IPS-20b (cell line): ENCODE results near the gene ROR2.

Experiments
- H3K27ac ChIP-seq: one replicate; pipeline ENCODE4 v1.5.1; 2013; ENCODE audit warnings: low read length
- H3K27me3 ChIP-seq: 2 replicates; pipeline ENCODE4 v1.6.1; 2013; ENCODE audit warnings: mild to moderate bottlenecking, low read length, inconsistent platforms; ENCODE audit not compliant: insufficient read depth
- H3K36me3 ChIP-seq: 2 replicates; pipeline ENCODE4 v1.6.1; 2013; ENCODE audit warnings: low read depth, mild to moderate bottlenecking, inconsistent platforms, low read length, moderate library complexity; ENCODE audit not compliant: insufficient read depth
- H3K4me1 ChIP-seq: 2 replicates; pipeline ENCODE4 v1.6.1; 2013; ENCODE audit warnings: mild to moderate bottlenecking, control low read depth, inconsistent platforms, low read length, moderate library complexity; ENCODE audit not compliant: insufficient read depth
- H3K4me3 ChIP-seq: 2 replicates; pipeline ENCODE4 v1.5.1; 2013; ENCODE audit warnings: mild to moderate bottlenecking, low read length, inconsistent platforms
- H3K9ac ChIP-seq: 2 replicates; pipeline ENCODE4 v1.6.1; 2013; ENCODE audit warnings: low read depth, mild to moderate bottlenecking, inconsistent platforms, low read length, moderate library complexity
- H3K9me3 ChIP-seq: 2 replicates; pipeline ENCODE4 v1.6.1; 2013; ENCODE audit warnings: mild to moderate bottlenecking, low read depth, low read length, inconsistent platforms; ENCODE audit not compliant: insufficient read depth

Gene ROR2

DNA sequence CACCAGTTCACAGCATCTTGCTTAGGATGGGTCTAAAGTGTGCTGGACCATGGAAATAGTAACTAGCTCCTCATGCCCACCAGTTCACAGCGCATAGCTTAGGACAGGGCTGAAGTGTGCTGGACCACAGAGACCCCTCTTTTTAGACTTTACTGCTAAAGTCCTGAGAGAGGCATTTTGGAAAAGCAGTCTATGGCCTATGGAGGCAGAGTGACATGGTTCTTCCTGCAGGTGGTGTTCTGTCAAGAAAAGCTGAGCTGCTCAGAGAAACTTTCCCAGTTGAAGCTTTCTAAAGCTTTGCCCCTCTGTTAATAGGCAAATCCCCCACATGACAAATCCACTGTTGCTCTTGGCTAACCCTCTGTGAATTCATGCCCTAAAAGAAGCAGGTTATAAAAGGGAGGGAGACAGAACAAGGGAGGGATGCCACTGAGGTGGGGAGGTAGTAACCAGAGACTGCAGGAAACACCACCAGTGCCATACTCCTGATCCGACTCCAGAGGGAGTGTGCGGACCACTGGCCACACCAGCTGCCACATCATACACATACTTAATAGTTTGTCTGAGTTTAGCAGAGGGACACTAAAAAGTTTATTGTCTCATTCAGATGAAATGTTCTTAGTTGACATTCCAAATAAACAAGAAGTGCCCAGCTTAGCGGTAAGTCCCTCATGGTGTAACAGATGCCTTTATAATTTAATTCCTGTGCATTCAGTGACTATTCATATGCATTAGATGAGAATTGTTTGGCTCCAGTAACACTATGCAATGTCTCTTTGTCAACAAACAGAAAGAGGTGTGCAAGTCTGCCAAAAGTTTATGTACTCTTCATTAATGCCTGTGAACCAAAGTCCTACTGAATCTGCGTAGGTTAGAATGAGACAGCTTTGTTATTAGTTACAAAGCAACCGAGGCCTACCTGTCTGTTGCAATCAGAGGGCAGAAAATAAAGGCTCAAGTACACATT is 290.2 kb downstream of the ROR2 start:
- Histone ChIP-seq H3K9me3 (no peaks in the 10 kb centered on the region), H3K4me1 (peaks cover 5% of the 10 kb centered on the region; the same call in 1 of the 2 replicates), H3K36me3 (no peaks in the 10 kb centered on the region), H3K27me3 (no peaks in the 10 kb centered on the region), H3K9ac (no peak overlapping the region), H3K4me3 (no peak overlapping the region), H3K27ac (no peak overlapping the region)

DNA sequence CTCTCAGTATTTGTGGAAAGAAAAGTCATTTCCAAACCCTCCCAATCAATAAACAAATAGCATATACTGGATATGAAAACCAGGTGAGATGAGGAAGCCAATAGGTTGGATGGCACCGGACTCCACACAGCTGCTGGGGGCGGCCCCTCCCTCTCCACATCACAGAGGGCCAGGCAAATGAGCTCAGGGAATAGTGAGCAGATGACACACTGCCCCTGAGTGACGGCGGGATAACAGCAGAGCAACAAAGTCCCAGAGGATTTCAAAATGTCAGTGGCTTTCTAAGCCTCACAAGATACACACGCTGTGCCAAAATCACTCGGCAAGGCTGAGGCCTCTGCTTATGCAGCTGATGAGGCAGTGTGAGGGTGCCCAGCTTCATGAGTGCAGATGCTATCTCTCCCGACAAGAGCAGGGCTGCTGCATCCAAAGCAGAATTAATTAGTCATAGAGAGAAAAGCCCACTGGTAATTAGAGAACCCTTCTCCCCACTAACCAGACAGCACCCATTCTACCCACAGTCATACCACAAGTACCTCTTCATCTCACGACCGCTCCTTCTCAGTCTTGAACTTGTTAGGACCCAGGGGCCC is 291.4 kb downstream of the ROR2 start:
- Histone ChIP-seq H3K36me3 (no peaks in the 10 kb centered on the region), H3K4me1 (peaks cover 5% of the 10 kb centered on the region; the same call in 1 of the 2 replicates), H3K4me3 (no peak overlapping the region), H3K9ac (no peak overlapping the region), H3K27ac (no peak overlapping the region), H3K27me3 (no peaks in the 10 kb centered on the region), H3K9me3 (no peaks in the 10 kb centered on the region)

DNA sequence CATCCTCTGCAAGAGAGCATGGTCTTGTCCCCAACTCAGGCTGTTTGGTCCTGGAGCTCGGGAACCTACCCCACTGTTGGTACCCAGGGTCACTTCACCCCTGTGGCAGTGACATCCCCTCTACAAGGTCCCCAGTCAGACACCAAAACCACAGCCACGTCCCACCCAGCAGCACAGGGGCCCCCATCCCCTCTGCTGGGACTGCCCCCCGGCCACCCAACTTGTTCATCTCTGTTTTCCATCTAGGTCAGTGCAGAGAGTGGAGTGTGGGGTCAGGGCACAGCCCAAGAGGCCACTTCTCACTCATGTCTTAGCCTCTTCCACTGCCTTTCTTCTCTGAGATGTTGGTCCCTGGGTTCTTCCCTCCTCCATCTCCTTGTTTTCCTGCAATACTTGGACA is 292.5 kb downstream of the ROR2 start:
- no peak overlapping the region for H3K9ac ChIP-seq
- no peak overlapping the region for H3K4me3 ChIP-seq
- no peaks in the 10 kb centered on the region for H3K27me3 ChIP-seq
- peaks cover 5% of the 10 kb centered on the region; the same call in 1 of the 2 replicates for H3K4me1 ChIP-seq
- no peaks in the 10 kb centered on the region for H3K9me3 ChIP-seq
- H3K27ac ChIP-seq = no peak overlapping the region
- H3K36me3 ChIP-seq = no peaks in the 10 kb centered on the region

DNA sequence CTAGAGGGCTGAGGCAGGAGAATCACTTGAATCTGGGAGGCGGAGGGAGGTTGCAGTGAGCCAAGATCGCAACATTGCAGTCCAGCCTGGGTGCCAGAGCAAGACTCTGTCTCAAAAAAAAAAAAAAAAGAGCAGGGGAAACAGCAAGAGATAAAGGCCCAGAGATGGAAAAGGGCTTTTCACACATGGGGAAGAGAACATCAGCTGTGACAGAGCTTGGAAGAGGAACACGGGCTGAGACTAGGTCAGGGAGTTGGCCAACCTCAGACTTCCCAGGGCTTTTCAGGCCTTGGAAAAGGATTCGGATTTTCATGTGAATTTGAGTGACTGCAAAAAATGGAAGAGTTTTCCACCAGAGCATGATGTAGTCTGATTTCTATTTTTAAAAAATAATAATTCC is 294.4 kb downstream of the ROR2 start:
- H3K4me3 ChIP-seq = no peak overlapping the region
- H3K27ac ChIP-seq = no peak overlapping the region
- H3K4me1 ChIP-seq = peaks cover 5% of the 10 kb centered on the region; the same call in 1 of the 2 replicates
- H3K9me3 ChIP-seq = no peaks in the 10 kb centered on the region
- H3K36me3 ChIP-seq = no peaks in the 10 kb centered on the region
- no peak overlapping the region for H3K9ac ChIP-seq
- no peaks in the 10 kb centered on the region for H3K27me3 ChIP-seq

DNA sequence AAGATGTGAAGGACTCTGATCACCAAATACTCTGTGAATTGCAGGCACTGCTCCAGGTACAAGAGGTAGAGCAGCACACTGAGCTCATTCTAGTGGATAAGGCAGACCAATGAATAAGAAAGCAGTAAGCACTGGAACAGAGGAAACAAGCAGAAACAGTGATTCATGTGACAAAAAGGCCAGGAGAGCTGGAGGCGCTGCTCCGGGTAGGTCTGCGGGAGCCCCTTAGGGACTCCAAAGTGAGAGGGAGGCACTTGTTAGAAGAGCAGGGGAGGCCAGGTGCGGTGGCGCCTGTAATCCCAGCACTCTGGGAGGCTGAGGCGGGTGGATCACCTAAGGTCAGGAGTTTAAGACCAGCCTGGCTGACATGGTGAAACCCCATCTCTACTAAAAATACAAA is 294.8 kb downstream of the ROR2 start:
- peaks cover 4% of the 10 kb centered on the region; the same call in 1 of the 2 replicates for H3K4me1 ChIP-seq
- no peak overlapping the region for H3K4me3 ChIP-seq
- no peaks in the 10 kb centered on the region for H3K36me3 ChIP-seq
- H3K9me3 ChIP-seq = no peaks in the 10 kb centered on the region
- H3K9ac ChIP-seq = no peak overlapping the region
- H3K27me3 ChIP-seq = no peaks in the 10 kb centered on the region
- no peak overlapping the region for H3K27ac ChIP-seq

DNA sequence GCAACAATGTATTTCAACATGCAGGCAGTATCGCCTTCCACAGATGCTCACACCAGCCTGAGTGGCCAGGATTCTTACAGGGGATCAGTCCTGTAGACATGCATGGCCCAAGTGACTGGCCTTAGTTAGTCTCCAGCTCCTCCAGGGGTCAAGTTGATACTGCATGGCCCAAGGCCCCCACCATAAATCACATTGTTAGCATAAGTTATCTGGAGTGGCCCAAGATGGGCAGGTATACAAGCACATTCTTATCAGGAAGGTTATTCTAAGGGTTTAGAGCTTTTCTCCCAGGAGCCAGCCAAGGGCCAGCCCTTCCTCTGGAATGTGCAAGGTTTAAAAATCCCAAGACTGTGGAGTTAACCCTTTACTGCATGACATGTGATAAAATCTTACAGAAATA is 295.5 kb downstream of the ROR2 start:
- H3K4me3 ChIP-seq = no peak overlapping the region
- no peaks in the 10 kb centered on the region for H3K27me3 ChIP-seq
- no peaks in the 10 kb centered on the region for H3K36me3 ChIP-seq
- H3K4me1 ChIP-seq = no peaks in the 10 kb centered on the region; the same call in 1 of the 2 replicates
- H3K9me3 ChIP-seq = no peaks in the 10 kb centered on the region
- H3K9ac ChIP-seq = no peak overlapping the region
- no peak overlapping the region for H3K27ac ChIP-seq

DNA sequence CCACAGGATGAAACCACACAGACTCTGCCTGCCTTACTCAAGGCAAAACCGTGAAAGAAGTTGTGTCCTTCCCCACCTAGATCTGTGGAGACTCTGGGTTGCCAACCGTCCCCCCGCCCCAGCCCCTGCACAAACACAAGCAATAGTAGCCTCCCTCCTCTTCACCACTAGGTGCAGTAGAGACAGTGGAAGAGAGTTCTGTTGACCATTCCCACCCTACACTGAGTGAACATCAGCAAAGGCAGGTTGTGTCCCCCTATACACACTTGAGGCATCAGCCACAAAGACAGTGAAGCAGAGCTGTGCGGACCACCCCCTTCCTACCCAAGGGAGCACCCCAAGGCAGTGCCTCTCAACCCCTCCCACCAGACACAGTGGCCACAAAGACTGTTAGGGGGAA is 302.7 kb downstream of the ROR2 start:
- H3K27ac ChIP-seq = no peak overlapping the region
- no peak overlapping the region for H3K9ac ChIP-seq
- no peaks in the 10 kb centered on the region for H3K27me3 ChIP-seq
- H3K4me3 ChIP-seq = no peak overlapping the region
- no peaks in the 10 kb centered on the region for H3K36me3 ChIP-seq
- H3K9me3 ChIP-seq = no peaks in the 10 kb centered on the region
- H3K4me1 ChIP-seq = no peaks in the 10 kb centered on the region

DNA sequence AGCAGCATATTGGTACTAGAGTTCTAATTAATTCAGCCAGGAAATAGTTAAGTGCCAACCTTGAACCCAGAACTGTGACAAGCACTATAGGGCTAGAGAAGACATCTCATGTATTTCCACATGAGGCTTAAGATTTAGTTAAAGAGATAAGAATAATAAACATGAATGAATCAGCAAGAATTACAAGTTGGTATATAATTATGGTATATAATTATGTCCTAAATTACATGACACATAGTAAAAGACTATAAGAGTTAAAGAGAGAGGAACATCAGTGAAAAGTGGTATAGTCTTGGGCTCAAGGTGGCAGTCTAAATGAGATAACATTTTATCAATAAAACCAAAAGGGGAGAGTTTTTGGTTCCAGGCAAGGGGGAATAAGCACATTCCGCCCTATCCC is 303.3 kb downstream of the ROR2 start:
- no peaks in the 10 kb centered on the region for H3K36me3 ChIP-seq
- no peaks in the 10 kb centered on the region for H3K27me3 ChIP-seq
- no peaks in the 10 kb centered on the region for H3K4me1 ChIP-seq
- no peak overlapping the region for H3K9ac ChIP-seq
- H3K27ac ChIP-seq = no peak overlapping the region
- no peaks in the 10 kb centered on the region for H3K9me3 ChIP-seq
- no peak overlapping the region for H3K4me3 ChIP-seq

DNA sequence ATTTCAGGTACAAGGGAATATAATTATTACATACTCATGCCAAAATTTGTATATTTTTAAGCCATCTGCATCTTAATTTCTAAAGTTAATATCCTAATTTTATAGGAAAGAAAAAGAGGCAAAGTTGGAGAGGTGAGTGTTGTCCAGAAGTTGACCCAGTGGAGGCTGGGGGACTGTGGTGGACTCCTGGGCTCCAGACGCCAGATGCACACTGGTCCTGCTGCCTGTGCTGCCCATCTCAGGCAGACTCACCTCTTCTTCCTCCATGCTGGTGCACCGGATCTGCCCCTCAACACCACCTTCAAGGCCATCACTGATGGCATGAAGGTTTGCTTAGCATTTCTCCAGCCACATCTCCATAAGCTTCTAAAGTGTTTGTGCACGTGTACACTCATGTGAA is 305.6 kb downstream of the ROR2 start:
- no peak overlapping the region for H3K9ac ChIP-seq

DNA sequence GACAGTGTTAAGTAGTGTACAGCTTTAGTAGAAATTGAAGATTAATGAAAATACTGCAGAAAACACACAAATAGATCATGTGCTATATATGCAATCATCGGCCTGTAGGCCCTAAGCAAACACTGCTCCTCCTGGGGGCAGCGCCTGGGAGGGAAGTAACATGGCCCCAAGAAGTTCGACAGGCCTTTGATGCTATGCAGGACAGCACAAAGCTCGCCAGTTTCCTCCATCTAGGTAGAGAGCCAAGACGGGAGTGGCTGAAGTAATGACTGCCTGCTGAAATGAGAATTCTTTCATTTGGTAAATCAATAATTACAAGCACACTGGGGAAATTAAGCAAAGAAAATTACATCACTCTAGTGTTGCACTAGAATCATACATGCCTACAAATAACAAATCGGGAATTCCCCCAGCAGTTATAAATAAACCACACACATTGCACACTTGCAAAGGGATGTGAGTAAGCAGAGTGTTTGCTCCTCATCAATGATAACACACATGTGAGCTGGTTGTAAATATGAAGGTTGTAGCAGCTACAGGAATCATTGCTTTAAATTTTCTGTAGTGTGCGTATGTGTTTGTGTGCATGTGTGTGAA is 306.4 kb downstream of the ROR2 start:
- Histone ChIP-seq H3K9me3 (no peaks in the 10 kb centered on the region), H3K27ac (no peak overlapping the region), H3K4me1 (no peaks in the 10 kb centered on the region), H3K27me3 (no peaks in the 10 kb centered on the region), H3K4me3 (no peak overlapping the region), H3K36me3 (no peaks in the 10 kb centered on the region), H3K9ac (no peak overlapping the region)

More for the DNA sequence above, 305.6 kb downstream of the ROR2 start:
- Histone ChIP-seq H3K4me3 (no peak overlapping the region), H3K27ac (no peak overlapping the region), H3K9me3 (no peaks in the 10 kb centered on the region), H3K4me1 (no peaks in the 10 kb centered on the region), H3K36me3 (no peaks in the 10 kb centered on the region), H3K27me3 (no peaks in the 10 kb centered on the region)

DNA sequence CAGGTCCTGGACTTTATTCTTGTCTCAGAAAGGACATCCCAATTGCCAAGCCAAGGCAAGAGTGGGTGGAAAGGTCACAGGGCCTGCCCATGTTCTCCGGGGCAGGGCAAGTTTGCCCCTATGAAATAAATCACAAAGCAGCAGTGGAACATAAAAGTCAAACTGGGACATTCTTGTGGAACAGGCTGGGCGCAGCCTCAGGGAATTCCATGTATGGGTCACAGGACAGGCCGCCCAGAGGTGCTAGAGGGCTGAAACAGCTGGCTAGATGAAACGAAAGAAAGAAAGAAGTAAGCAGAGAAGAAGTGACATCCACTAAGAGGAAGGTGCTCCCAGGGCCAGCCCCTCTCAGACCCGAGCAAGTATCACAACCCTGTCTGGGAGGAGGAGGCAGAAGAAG is 307.3 kb downstream of the ROR2 start:
- H3K36me3 ChIP-seq = no peaks in the 10 kb centered on the region
- no peak overlapping the region for H3K4me3 ChIP-seq
- H3K27me3 ChIP-seq = no peaks in the 10 kb centered on the region
- H3K4me1 ChIP-seq = no peaks in the 10 kb centered on the region
- no peak overlapping the region for H3K27ac ChIP-seq
- H3K9me3 ChIP-seq = no peaks in the 10 kb centered on the region
- H3K9ac ChIP-seq = no peak overlapping the region

DNA sequence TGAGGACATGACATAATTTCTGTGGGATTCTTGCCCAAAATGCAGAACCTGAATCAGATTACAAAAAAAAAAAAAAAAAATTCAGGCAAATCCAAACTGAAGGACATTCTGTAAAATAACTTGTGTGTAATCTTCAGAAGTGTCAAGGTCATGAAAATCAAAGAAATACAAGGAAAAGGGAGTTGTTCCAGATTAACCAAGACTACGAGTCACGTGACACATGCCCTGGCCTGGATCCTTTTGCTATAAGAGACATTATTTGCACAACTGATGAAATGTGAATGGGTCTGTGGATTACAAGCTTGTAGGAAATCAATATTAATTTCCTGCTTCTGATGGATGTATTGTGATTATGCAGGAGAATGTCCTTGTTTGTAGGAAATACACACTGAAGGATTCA is 309.6 kb downstream of the ROR2 start:
- no peaks in the 10 kb centered on the region for H3K4me1 ChIP-seq
- H3K9me3 ChIP-seq = no peaks in the 10 kb centered on the region
- no peak overlapping the region for H3K27ac ChIP-seq
- H3K4me3 ChIP-seq = no peak overlapping the region
- H3K27me3 ChIP-seq = no peaks in the 10 kb centered on the region
- H3K9ac ChIP-seq = no peak overlapping the region
- no peaks in the 10 kb centered on the region for H3K36me3 ChIP-seq
